Kidney glomerular epithelial cell (primary cell): Measurements from ENCODE around the gene PGK1.
A peak's percentile ranks its signal among the peaks of the same experiment; 100 is the strongest.
"Not testable (repeated sequence)": the region's sequence is repeated elsewhere in the genome, so short reads cannot be mapped to it uniquely, and the experiment has no call there.

Experiments used
- DNase-seq: peaks from one replicate; lab custom pipeline; 2025; lab: John Stamatoyannopoulos, UW

Gene PGK1

DNA sequence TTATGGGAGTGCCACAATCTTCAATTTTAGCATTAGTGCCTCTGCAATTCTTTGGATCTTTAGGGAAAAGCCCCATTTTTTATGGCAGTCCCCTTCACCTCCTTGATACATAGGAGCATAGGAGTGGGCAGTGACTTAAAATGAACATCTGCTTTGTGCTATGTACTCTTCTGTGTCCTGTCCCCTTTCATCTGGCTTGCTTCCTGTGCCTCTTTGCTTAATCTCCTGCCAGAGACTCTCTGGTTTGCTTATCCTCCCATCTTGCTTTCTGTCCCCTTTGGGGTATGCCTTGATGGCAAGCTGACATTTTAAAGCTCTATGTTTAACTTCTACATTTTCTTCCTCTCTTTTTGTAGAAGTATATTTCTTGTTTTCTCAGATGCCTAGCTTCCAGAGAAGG is 12.3 kb downstream of the PGK1 start:
- no peak for DNase-seq

DNA sequence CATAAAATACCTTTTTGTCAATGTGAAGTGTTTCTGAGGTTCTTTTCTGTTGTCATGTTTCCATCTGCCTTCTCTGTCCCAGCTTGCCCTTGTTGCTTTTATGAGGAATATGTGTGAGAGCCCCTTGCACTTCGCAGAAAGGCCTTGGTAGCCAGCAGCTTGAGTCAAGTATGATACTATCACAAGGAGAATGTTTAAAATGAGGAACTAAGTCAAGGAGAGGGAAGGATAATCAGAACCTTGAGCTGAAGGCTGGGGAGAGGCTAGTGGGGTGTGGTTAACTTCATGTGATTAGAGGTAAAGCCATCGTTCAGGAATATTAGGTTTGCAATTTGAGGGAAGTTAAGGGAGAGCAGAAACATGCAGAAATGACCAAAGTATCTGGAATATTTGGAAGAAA is 12.7 kb downstream of the PGK1 start:
- no peak for DNase-seq

DNA sequence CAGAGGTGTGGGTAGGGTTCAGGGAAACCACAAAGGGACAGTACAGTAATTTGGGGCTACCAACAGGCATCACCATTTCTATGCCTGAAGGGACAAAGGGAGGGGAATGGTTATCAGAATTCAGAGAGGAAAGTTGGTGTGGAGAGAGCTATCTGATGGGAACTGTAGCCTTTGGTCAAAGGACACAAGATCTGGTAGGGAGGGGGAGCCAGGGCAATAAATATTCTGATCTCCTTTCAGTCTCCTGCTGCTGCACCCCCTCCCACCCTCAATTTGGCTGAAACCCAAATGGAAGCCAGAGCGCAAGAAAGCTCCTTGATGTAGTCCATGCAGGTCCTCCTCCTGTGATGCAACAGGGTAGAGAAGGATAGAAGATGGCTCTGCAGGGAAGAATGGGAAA is 14.6 kb downstream of the PGK1 start:
- no peak for DNase-seq

DNA sequence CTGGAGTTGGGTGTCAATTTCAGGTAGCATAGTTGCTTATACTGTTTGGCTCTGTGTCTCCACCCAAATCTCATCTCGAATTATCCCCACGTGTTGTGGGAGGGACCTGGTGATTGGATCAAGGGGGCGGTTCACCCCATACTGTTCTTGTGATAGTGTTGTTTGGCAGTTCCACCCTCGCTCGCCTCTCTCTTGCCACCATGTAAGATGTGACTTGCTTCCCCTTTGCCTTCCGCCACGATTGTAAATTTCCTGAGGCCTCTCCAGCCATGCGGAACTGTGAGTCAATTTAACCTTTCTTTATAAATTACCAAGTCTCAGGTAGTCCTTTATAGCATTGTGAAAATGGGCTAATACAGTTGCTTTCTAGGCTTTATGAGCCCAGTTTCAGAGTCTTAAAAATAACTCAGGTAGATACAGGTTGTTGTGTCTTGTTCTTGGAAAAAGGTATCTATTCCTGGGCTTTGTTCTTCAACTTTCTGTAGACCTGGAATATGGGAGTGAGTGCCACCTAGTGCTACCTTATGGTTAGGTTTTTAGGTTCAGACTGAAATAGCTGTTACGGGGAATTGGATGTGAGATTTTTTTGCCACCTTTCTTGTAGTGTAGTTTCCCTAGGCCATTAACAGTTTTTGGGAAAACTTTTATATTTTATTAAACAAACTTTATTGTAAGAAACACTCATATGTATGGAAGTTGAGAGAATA is 15.6 kb downstream of the PGK1 start:
- DNase-seq = no peak

DNA sequence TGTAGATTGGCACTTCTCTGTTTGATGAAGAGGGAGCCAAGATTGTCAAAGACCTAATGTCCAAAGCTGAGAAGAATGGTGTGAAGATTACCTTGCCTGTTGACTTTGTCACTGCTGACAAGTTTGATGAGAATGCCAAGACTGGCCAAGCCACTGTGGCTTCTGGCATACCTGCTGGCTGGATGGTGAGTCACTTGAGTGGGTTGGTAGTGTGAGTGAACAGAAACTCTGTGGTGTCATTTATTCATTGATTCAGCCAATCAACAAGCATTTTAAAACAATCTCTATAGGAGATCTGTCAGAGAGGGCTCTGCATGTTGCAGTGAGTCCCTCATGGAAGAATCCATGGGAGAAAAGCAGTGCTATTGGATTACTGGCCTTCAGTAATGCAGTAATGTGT is 19.1 kb downstream of the PGK1 start:
- DNase-seq = no peak

DNA sequence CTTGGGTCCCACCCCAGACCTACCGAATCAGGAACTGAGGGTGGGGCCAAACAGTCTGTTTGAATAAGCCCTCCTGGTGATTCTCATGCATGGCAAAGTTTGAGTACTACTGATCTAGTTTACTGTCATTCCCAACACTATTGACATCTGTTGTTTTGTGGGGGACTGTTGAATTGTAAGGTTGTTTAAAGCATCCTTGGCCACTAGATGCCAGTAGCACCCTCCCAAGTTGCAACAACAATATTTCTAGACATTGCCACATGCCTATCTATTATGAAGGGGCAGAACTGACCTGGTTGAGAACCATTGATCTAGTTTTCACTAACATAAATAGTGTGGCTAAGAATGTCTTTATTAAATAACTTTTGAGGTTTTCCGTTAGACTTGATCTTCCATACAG is 20.3 kb downstream of the PGK1 start:
- DNase-seq = no peak

DNA sequence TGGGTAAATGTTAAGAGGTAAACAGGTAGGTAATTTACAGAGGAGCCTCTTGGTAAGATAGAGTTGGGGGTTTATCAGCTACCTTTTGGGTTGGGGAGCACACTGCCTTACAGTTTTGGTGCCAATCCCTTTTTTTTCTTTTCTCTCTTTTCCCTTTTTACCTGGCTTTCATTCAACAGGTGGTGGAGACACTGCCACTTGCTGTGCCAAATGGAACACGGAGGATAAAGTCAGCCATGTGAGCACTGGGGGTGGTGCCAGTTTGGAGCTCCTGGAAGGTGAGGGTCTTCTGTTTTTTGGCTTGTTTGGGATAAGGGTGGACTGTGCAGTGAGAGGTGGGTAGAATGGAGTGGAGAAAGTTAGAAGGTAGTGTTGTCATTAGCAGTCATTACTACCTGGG is 21.1 kb downstream of the PGK1 start:
- DNase-seq = no peak

DNA sequence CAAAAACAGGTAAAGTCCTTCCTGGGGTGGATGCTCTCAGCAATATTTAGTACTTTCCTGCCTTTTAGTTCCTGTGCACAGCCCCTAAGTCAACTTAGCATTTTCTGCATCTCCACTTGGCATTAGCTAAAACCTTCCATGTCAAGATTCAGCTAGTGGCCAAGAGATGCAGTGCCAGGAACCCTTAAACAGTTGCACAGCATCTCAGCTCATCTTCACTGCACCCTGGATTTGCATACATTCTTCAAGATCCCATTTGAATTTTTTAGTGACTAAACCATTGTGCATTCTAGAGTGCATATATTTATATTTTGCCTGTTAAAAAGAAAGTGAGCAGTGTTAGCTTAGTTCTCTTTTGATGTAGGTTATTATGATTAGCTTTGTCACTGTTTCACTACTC is 21.7 kb downstream of the PGK1 start:
- DNase-seq = not testable (repeated sequence)

DNA sequence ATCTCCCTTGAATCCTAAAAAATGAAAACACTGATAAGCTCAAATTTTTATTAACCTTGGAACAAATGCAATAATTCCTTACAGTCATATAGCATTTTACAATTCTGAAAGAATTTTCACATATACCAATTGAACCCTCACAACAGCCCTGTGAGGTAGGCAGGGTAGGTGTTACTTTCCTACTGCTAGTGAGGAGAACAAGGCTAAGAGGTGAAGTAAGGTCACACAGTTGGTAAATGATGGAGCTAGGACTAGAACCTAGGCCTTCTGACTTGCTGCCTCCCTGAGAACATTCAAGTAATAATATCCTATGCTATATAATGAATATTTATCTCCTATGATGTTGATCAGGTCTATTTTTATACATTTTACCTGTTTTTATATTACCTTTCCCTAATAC is 25.7 kb downstream of the PGK1 start:
- DNase-seq = no peak

DNA sequence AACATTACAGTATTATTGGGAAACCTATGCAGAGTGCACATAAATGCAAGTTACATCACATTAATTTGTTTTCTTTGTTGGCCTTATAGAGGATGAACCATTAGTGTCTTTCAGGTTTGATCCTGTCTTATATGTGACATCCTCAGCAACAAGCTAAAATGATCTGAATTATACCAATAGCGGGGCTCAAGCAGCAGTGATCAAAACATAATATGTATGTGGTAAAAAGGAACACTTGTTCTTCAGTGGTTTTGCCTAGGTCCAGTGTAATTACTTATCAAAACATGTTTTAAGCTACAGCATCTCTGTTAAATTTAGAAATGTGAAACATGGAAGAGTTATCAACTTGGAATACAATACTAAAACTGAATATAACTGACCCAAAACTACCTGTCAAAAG is 26.3 kb downstream of the PGK1 start:
- DNase-seq = no peak

DNA sequence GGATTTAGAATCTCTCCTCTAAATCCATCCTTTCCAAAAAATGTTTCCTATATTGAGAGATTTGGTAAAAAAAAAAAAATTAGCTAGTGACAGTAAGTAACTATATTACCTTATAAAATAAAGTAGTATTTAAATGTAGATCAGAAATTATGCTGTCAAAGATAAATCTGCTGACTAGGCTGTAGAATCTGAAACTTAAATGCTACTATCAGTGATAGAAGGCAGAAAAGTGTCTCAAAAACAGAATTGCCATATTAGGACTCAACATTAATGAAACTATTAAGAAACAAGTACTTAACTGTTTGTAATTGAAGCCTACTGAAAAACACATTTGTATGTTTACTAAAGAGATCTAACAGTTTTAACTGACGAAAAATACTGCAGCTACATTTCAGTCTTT is 27.1 kb downstream of the PGK1 start:
- no peak for DNase-seq

DNA sequence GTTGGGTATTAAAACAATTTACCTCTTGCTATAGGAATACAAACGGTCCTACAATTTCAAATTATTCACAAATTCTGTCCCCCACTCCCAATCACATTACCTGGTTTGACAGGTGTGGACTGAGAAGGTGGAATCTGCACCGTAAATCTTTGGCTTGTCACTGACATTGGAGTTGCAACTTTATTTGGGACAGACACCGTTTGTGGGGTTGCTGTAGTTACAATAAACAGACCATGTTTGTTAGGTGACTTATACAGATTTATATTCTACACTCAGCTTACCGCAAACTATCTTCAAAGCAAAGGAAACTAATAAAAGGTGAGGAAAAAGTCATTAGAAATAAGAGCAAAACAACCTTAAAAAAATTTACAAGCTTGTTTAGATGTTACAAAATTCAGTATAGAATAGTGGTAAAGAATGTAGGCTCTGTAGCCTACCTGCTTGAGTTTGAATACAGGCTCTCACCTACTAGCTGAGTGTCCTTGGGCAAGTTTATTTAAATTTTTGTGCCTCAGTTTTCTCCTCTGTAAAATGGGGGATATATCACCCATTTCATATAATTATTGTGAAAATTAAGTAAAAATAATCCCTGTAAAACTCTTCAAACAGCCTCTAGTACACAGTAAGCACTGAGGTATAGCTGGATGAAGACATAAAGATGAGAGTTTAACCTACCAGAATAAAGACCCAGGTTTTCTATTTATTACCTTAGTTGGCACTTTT is 29.4 kb downstream of the PGK1 start:
- no peak for DNase-seq

DNA sequence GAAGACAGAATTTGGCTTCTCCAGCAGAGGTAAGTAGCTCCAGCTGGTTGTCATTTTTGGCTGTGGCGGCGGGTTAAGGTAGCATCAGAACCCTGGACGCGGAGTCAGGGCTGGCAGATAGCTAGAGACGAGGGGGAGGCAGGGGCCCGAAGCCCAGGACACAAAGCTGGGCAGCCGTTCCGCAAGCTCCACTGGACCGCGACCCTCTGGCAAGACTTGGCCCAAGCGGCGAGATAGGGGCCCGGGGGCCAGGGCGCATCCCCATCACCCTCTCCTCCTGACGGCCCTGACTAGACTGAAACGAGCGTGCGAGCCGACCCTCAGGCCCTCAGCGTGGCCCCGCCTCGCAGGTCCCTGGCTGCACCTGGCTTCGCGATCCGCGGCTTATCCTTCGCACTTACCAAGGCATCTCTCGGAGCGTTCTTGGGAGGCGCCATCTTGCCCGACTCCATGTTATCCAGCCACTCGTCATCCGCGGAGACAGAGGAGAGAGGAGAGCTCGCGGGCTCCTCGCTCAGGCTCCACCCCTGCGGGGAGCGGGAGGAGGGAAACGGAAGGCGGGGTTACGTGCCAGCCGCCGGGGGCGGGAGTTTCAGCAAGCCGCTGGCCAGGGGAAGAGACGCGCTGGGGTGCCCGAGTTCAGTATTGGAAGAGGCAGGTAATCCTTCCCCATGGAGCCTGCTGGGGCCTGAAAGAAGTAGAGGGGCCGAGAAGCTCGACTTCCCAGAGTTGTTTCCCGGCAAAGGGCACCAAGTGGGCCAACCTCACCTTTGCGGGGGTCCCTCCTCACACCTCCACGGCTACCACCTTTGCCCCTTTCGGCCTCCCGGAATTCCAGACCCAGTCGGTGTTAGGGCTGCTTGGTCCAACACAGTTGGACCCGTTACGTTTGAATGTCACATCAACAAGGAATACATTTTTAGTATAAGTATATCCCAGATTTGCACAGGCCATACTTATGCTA is 35.4 kb downstream of the PGK1 start, which contains the start of gene TAF9B:
Gene TAF9B (minus strand): TSS at position 491 of the 964 bp plus-strand sequence. CDS start 39 bp downstream, at position 452.
- peak; percentile 47 for DNase-seq

DNA sequence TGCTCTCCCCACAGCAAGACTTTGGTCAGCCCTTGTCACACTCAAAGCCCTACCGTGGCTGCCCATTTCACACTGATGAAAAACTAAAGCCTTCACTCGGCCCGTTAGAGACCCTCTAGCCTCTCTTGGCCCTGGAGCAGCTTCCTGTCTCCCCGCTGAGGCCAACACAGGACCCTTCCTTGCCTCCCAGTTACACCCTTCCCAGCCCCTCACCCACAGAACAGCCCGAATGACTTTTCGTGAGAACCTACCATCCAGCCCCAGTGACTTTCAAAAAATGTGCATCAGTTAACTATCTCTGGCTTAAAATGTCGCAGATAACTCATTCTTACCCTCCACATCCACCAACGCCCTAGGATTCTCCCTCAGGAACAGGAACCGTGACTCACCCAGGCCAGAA is 36.2 kb downstream of the PGK1 start:
- no peak for DNase-seq

DNA sequence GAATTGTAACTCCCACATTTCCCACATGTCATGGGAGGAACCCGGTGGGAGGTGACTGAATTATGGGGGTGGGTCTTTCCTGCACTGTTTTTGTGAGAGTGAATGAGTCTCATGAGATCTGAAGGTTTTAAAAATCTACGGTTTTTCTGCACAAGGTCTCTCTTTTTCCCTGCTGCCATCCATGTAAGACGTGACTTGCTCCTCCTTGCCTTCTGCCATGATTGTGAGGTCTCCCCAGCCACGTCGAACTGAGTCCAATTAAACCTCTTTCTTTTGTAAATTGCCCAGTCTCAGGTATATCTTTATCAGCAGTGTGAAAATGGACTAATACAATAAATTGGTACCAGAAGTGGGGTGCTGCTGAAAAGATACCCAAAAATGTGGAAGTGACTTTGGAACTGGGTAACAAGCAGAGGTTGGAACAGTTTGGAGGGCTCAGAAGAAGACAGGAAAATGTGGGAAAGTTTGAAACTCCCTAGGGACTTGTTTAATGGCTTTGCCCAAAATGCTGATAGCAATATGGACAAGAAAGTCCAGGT is 43.0 kb downstream of the PGK1 start:
- DNase-seq = not testable (repeated sequence)

DNA sequence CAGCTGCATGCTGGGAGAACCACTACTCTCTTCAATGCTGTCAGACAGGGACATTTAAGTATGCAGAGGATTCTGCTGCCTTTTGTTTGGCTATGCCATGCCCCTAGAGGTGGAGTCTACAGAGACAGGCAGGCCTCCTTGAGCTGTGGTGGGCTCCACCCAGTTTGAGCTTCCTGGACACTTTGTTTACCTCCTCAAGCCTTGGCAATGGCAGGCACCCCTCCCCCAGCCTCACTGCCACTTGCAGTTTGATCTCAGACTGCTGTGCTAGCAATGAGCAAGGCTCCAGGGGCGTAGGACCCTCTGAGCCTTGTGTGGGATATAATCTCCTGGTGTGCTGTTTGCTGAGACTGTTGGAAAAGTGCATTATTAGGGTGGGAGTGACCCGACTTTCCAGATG is 53.3 kb downstream of the PGK1 start:
- DNase-seq = not testable (repeated sequence)

DNA sequence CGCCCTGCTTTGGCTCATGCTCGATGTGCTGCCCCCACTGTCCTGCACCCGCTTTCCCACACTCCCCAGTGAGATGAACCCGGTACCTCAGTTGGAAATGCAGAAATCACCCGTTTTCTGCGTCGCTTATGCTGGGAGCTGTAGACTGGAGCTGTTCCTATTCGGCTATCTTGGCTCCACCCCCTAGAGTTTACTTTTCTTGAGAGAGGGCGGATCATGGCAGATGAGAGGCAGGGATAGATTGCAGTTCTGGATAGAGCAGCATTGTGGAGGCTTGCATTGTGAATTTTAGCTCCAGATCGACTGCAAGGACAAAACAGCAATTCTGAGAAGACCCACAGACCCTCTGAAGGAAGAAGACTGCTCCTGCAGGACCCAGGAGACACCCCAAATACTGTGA is 53.8 kb downstream of the PGK1 start:
- DNase-seq = not testable (repeated sequence)

DNA sequence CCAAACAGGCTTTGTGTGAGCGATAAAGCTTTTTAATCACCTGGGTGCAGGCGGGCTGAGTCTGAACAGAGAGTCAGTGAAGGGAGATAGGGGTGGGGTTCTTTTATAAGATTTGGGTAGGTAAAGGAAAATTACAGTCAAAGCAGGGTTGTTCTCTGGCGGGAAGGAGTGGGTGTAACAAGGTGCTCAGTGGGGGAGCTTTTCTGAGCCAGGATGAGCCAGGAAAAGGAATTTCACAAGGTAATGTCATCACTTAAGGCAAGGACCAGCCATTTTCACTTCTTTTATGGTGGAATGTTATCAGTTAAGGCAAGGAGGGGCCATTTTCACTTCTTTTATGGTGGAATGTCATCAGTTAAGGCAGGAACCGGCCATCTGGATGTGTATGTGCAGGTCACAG is 56.7 kb downstream of the PGK1 start:
- not testable (repeated sequence) for DNase-seq

DNA sequence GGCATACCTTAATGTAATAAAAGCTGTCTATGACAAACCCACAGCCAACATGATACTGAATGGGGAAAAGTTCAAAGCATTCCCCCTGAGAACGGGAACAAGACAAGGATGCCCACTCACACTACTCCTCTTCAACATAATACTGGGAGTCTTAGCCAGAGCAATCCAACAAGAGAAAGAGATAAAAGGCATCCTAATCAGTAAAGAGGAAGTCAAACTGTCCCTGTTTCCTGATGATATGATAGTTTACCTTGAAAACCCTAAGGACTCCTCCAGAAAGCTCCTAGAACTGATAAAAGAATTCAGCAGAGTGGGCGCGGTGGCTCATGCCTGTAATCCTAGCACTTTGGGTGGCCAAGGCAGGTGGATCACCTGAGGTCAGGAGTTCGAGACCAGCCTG is 59.1 kb downstream of the PGK1 start:
- not testable (repeated sequence) for DNase-seq

DNA sequence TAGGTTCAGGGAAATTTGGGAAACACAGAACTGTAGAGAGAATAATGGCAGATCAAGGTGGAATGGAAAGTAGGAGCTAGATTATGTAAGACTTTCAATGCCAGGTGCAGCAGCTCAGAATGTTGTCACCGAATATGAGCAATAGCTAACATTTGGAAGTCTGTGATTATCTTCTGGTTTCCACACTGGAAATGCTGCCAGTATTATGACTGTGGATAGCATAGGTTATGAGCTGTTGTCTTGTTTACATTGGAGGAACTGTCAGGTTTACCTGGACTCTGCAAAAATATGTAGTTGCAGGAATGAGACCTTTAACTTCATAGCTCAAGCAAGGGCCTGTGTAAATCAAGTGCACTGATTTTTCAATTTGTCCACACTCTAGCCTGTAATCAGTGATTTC is 61.4 kb downstream of the PGK1 start:
- peak; percentile 13 for DNase-seq

DNA sequence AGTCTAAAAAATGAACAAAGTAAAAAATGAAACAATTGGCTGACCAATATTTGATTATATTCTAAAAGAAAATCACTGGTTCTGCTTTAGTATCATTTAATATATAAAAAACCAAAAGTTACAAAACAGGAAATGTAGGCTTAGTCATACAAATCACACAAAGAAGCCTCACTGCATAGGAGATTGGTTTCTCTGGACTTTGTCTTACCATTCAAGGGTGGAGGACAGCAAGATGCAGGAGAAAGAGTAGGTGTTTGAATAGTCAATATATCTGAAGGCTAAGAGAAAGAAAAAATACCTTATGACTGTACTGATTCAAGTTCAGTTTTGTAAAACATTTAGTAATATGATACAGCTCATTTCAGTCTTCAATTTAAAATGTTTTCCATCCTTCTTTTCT is 64.0 kb downstream of the PGK1 start:
- DNase-seq = no peak
